Esophagus muscularis mucosa (tissue), 3 donors: ENCODE data around the gene ARHGEF7.

ENCODE experiments used
- POLR2A ChIP-seq: fragments of 450-650 bp; IDR thresholded peaks from one replicate; pipeline ENCODE4 v1.6.1; 2017; ENCODE audit warnings: antibody characterized with exemption, moderate library complexity, mild to moderate bottlenecking, low read depth
- TF ChIP-seq, protein P1 (sequence below), 3 experiments: fragments of 200-600 bp in 2 of 3; fragments of 450-650 bp in 1 of 3; sonication (generic) in 2 of 3; IDR thresholded peaks; one replicate each; pipeline ENCODE4 v1.5.1; 2017 to 2019; ENCODE audit warnings: antibody characterized with exemption in 3 of 3, mild to moderate bottlenecking in 2 of 3, moderate library complexity in 1 of 3

DNA sequence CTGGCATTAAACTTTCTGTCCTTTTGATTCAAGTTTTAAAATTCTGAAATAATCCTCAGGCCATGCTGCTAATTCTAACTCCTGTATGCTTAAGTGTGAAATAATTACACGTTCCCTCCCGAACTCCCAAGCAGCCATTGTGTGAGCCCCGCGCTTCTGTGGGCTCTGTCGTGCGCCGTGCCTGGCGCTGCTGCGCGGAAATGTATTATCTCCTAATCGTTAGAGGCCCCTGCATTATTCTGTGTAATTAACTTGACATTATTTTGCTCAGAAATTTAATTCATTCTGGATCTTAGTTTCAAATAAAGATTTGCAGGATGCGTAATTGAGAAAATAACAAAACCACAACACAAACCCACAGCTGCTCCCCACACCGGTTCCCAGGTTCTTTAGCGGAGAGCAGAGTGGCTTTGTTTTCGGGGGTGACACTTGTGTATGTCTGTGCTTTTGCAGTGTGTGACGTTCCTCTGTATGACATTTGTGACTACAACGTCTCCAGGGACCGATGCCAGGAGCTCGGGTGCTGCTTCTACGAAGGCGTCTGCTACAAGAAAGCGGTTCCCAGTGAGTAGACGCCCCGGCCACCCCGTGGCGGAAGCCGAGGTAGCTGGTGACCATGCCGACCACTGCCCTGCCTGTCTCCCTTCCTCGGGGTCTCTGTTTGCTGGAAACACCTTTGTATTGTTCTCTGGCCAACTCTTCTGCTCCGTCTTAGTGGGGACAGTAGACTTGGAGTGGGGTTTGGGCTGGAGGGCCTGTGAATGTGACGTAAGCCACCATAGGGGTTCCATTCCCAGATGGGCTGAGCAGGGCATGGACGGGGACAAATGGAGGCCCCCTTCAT, 212.8 kb downstream of the ARHGEF7 start:
- TF ChIP-seq POLR2A = no peak
- TF ChIP-seq, protein P1, sequence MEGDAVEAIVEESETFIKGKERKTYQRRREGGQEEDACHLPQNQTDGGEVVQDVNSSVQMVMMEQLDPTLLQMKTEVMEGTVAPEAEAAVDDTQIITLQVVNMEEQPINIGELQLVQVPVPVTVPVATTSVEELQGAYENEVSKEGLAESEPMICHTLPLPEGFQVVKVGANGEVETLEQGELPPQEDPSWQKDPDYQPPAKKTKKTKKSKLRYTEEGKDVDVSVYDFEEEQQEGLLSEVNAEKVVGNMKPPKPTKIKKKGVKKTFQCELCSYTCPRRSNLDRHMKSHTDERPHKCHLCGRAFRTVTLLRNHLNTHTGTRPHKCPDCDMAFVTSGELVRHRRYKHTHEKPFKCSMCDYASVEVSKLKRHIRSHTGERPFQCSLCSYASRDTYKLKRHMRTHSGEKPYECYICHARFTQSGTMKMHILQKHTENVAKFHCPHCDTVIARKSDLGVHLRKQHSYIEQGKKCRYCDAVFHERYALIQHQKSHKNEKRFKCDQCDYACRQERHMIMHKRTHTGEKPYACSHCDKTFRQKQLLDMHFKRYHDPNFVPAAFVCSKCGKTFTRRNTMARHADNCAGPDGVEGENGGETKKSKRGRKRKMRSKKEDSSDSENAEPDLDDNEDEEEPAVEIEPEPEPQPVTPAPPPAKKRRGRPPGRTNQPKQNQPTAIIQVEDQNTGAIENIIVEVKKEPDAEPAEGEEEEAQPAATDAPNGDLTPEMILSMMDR (IDR thresholded peaks at IDR 0.05) = no peak
